DMS79 treated with DMSO at 0.1 percent for 48 hours (cell line): ENCODE results near the gene OPA1.

ENCODE experiments used
- DNase-seq: peaks from one replicate; lab custom pipeline; 2025; lab: John Stamatoyannopoulos, UW

OPA1 gene

DNA sequence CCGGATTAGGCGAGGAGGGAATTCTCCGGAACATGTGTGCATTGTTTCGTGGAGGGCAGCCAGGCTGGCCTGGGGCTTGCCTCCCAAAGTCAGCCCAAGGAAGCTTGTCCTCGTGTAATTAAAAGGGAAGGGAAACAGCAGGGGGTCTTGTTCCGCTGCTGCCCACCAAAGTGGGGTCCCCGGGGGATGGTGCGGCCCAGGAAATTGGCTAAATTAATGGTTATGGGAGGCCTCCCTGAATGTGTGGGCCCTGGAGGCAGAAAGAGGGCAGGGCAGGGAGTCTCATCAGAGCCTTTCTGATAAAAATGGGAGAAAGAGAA lies 118.1 kb downstream of the OPA1 start:
- no peak for DNase-seq

DNA sequence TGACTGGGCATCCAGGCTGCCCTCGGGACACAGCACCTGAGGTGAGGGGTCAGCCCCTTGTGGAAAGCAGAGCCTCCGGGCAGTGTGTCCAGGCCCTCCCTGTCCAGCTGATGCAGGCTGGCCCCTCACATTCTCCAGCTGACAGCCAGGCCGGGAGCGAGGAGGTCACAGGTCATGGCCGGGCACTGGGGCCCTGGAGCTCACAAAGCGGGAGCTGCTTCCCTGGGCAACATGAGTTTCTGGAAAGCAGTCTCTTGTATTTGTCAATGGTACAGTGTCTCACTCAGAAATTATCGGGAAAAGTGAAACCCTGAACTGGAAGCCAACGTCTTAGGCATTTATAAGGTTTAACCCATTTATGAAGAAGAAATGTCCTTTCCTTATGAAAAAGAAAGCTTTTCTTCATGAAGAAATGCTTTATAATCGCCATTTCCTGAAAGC lies 118.5 kb downstream of the OPA1 start:
- no peak for DNase-seq

DNA sequence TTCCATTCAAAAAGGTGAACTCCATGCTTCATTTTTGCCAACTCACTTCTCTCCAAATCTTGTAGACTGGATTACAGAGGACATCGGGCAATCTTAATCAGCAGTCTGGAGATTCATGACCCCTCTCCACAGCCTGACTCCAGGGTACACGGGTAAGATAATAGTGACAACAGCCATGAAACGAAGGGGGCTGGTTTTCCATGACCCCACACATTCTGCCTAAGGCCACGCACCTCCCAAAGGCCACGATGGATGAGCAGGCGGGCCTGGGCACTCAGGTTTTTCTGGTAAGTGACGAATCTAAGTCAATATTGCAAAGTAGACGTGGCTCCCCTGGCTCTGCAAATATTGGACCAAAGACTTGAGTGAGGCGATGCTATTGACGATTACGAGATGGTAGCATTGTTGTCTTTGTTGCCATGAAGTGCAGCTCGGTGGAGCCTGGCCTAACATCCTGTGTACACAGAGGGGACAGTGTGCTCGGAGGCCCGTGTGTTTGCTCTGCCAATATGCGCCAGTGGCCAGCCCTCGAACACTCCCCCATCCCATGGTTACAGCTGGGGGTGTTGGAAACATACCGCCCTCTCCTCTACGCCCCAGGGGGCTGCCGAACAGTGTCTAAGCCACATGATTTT lies 119.1 kb downstream of the OPA1 start:
- DNase-seq, result no peak

DNA sequence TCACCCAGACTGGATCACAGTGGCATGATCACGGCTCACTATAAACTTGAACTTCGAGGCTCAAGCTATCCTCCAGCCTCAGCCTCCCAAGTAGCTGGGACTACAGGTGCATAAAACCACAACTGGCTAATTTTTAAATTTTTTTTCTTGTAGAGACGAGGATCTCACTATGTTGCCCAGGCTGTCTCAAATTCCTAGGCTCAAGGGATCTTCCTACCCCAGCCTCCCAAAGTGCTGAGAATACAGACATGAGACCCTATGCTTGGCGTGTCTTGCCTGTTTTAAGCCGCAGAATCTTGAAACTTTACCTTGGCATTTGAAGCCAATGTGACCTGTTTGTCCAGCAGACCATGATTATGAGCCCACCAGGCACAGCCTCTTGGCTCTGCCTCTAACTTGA lies 119.9 kb downstream of the OPA1 start:
- DNase-seq, result no peak

DNA sequence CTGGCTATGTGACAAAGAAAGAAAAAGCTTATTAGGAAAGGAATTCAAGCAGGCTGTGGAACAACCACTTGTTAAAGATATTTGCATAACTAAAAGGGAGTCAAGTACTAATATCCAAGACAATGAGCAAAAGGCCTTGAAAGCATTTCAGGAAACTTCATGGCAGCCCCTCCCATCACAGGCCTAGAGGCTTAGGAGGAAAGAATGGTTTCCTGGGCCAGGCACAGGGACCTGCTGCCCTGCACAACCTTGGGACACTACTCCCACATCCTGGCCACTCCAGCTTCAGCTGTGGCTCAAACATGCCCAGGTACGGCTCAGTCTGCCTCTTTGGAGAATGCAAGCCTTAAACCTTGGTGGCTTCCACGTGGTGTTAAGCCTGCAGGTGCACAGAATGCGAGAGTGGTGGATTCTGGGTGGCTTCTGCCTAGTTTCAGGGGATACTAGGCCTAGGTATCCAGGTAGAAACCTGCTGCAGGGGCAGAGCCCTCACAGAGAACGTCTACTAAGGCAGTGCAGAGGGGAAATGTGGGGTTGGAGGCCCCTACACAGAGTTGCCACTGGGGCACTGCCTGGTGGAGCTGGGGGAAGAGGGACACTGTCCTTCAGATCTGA lies 121.6 kb downstream of the OPA1 start:
- no peak for DNase-seq

DNA sequence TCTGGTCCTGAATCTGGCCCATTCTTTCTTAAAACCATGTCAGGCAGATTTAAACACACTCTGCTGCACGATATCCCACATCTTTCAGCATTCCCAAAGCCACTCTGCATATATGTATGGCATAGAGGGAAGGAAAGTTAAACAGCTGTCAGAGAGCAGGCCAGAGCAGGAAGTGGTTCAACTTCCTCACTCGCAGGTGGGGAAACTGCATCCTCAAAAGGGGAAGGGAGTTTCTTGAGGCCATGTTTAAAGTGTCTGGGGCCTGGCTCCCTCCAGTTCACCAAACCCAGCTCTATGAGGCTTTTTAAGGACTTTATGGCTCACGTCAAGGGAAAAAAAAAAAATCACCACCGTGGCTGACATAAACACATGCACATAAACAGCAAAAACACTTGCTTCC lies 123.1 kb downstream of the OPA1 start:
- no peak for DNase-seq

DNA sequence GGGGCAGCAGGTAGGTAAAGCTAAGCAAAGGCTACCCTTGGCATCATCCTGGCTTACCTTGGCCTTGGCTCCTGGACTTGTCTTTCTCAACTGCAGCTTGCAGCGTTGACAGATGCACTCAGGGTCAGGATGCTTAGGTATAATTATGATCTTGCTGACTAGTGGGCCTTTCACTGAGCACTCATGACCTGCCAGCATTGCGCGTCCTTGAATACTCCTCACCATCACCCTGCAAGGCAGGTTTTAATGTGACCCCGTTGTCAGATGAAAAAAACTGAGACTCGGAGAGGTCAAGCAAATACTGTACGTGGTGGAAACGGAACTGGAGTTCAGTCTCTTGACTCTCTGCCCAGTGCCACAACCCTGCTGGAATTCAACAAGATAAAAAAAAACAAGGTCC lies 126.7 kb downstream of the OPA1 start:
- DNase-seq, result no peak

DNA sequence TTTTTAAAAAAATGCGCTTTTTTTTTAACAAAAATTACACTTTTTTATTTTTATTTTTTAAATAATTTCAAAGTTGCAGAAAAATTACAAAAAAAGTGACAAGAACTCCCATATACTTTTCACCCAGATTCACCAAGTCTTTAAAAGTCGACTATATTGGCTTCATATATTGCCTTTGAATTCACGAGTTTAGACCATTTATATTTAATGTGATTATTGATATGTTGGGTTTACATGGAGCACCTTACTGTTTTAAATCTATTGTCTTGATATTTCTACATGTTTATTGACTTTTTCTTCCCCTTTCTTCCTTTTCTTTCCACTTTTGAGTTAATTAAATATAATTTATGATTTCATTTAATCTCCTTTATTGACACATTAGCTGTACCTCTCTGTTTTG lies 127.2 kb downstream of the OPA1 start:
- no peak for DNase-seq

DNA sequence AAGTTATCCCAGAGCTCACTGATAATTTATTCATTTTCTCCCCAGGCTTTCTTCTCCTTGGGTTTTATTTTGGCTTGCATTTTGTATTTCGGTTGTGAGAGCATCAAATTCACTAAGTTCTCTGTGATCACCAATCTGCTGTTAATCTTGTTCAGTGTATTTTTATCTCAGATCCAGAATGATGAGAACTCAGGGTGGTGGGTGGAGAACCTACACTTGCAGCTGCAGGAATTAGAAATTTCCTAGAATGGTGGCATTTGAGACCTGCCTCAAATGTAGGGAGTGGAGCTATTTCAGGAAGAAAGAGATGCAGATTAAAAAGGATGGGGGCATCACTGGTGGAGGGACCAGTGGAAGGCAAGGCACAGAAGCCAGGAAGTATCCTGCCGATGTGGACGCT lies 129.6 kb downstream of the OPA1 start:
- no peak for DNase-seq

DNA sequence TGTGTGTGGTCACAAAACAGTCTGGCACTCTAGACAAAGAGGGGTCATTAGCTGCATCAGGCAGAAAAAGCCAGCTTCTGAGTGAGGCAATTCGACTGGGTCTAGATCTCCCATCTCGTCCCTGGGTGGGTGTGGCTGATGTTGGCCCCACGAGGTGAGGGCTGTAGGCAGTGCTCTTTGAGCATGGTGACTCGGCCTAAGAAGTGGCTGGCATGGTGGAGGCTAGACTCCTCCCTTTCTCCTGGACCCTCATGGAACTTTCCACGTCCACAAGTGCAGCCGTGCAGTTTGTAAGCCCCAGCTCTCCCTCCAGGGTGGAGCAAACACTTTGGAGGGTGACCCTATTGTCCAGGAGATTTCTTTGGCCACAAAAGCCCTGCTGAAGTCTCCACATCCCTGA lies 134.1 kb downstream of the OPA1 start:
- no peak for DNase-seq

DNA sequence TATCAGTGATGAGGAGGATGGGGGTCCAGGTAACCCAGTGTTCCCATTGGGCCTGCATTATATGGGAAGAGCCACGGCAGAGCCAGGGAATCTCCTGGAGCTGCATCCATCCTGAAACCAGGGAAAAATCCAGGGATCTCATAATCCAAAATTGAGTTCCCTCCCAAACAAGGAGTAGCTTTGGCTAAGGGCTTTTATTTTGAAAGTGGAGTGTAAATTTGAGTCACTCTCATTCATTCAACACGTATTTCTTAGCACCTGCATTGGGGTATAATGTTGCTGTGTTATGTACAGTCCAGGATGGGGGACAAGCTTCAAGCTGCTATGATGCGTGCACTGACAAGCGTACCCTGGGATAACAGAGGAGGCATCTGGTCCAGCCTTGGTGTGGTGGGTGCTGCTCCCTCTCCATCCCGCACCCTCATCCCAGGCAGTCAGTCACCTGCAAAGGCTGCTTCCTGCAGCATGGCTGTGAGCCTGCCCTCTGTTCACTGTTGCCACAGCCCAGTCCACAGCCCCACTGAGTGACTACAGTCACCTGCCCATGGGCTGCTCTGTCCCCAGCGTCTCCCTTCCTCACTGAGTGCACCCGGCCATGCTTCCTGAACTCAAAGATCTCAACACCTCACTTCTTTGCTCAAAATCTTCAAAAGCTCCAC lies 135.6 kb downstream of the OPA1 start:
- DNase-seq, result no peak

DNA sequence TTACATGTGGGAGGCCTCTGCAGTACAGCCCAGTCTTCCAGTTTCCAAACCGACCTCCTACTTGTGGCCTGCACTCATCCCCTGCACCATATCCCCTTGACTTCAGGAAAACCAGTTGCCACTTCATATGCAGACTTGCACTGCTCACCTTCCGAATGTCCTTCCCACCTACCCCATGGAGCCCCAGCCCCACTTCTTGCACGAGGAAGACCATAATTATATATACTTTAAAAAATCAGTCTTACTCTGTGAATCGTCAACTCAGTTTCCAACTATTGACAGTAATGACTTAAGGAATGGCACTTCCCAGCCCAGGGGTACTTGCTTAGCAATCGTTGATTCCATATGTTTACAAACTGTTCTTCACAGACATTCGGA lies 136.1 kb downstream of the OPA1 start:
- no peak for DNase-seq

DNA sequence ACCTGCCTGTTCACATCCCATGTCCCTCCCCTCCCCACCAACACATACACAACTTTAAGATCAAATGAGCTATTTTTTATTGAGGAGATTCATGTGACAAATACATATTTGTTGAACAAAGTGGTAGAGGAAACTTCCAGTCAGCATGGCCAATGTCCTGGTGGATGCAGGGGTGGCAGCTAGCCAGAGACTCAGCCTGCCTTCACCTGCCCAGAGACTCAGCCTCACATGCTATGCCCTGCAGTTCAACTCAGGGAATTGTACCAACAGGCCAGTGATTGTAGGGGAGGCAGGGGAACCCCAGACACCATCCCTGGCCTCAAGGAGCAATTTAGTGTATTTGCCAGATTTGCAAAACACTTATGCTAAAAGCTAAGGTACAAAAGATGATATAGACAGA lies 136.6 kb downstream of the OPA1 start:
- no peak for DNase-seq

DNA sequence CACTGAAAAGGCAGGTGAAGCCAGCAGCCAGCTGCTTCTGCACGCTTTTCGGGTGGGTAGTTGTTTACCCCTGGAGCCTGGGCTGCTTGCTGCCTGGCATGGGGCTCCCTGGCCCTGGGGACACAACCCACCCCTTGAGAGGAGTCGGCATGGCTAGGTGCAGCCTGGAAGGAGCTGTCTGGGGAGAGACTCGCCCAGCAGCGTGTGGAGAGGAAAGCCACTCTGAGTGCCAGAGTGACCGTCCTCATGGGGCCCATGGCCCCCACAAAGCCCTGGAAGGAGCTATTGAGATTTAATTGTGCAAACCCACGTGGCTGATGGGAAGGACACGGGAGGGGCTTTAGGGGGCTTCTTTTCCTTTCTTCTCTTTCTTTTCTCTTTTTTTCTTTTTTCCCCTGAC lies 137.5 kb downstream of the OPA1 start:
- DNase-seq, result peak; percentile 18

DNA sequence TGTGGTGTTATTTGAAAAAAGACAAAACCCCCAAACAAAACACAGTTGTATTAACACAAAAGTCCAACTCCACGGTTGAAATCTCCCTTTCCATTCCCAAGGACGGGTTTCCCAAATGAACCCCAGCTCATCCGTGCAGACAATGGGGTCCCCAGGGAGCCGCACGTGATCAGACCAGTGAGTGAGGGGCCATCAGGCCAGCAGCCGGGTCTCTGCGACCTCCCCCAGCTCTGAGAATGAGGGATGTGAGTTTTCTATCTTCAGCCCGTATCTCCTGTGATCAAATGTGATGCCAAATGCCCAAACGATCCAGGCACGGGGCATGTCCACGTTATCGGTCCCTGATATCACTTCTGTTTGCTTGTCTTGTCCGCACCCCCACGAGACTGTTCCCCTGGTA lies 138.0 kb downstream of the OPA1 start:
- DNase-seq, result no peak

DNA sequence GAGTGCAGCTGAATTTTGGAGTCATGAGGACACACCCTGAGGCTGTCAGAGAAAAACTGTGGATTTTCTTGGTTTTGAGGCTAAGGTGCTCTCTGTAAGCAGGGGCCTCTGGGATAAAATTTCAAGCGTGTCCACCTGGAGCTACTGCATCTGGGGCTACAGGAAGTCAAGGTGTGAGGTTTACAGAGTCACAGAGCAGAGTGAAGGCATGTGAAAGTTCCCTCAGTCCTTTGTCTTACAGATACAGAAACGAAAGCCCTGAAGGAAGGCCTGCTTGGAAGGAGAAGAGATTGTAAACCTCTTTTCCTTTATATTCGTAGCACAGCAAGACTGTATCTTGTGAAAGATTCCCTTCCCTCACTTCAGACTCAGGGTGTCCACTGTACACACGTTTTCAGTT lies 138.6 kb downstream of the OPA1 start:
- no peak for DNase-seq

DNA sequence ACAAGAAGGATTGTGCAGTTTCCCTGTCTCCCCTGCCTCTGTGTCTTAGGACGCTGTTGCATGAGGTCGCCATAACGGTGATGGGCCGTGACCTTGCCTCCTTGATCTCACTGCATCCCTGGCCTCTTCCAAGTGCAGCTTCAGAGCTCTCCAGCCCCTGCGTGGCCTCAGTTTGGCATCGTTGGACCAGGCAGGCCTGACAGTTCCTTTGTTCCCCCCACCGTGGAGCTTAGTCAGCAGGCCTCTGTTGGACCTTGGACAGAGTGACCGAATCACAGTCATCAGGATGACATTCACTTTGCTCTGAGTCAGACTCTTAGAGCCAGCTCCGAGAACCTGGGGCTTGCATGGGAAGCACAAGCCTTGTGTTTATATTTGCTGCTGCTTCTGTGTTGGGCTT lies 139.4 kb downstream of the OPA1 start:
- DNase-seq, result no peak

DNA sequence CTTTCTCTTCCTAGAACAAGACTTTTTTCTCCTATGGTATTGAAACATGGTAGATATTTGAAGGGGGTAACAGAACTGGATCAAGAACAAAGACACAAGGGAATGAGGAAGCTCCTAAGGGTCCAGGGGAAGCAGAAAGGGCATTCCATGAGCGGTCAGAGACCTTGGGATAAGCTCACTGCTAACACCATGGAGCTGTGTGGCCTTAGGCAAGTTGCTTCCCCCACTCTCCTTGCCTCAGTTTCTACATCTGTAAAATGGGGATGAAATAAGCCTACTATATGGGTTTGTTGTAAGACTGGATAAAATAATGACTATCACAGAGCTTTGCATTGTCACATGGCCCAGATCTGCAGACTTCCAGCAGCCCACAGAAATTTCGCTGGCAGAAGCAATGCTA lies 139.8 kb downstream of the OPA1 start:
- DNase-seq, result no peak

DNA sequence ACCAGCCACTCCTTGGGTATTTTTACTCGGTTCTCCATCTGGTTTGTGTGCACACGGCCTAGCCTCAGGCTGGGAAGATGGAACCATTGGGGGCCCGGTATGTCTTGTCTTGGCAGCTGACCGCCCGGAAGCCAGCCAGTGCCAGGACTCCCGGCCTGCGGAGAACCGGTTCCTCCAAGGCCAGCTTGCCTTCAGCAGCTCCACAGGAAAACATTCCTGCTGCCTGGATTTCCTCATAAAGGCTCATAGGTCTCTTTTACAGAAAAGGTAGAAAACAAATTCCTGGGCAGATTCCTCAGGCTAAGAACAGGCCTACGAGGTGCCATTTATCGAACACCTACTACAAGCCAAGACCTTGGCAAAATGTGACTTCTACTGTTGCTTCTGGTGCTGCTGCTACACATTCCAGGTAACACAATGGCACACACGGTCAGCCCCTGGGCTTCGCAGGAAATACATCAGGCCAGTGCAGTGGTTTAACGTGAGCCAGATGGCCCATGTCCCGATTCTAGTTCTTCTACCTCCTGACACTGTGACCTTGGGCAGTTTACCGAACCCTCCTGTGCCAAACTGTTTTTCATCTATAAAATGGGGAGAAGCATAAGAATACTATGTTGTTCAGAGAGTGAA lies 141.8 kb downstream of the OPA1 start:
- no peak for DNase-seq

DNA sequence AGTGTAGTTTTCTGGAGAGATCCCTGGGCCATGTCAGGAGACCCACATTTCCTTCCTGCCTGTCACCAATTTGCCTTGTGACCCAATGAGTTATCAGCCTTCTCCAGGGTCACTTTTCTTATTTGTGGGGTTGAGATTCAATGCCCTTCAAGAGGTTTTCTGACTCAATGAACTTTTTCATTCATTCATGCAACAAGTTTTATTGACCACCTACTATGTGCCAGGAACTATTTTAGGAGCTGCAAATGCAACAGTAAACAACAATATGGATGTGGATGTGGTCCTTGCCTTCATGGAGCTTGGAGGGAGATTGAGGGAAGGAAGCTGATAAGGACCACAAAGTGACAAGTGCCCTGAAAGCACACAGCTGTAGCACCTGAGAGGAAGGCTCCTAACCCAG lies 142.8 kb downstream of the OPA1 start:
- DNase-seq, result no peak

DNA sequence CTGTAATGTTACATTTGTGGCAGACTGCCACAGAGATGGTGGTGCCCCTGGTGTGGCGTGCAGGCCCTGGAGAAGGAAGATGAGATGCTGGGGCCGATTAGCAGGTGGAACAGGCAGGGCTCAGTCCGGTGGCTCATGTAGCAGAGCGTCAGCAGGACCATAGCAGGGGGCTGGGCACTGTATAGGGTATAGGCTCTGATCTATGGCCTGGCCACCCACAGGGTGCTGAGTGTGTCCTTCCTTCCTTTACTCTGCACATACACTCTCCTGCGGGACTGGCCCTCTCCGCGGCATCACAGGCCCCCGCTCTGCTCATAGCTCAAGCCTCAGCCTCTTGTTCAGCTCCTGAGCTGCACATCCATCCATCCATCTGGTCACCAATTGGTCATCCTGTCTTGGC lies 143.6 kb downstream of the OPA1 start:
- no peak for DNase-seq

DNA sequence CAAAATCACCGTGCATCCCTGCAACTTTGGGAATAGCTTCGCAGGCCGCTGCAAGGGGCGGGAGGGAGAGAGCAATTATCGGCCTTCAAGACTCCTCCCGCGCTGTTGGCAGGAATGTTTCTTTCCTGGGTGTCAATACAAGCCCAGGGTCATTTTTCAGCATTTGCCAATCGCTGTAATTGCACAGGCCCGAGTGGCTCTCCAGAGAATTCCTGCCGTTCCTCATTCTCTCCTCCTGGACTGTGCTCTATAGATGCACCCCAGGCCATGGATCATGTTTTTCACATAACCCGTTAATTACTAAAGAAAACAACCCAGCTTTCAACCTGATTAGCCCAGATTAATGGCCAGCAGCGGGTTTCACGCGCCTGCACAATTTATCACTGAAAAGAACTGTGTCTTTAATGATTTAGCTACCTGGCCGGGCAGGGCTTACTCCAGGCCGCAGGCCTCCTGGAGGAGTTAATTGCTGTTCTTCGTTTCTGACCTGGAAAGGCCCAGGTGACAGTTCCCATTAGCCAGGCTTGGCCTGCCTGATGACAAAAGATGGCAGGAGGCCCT lies 144.3 kb downstream of the OPA1 start:
- DNase-seq, result no peak

DNA sequence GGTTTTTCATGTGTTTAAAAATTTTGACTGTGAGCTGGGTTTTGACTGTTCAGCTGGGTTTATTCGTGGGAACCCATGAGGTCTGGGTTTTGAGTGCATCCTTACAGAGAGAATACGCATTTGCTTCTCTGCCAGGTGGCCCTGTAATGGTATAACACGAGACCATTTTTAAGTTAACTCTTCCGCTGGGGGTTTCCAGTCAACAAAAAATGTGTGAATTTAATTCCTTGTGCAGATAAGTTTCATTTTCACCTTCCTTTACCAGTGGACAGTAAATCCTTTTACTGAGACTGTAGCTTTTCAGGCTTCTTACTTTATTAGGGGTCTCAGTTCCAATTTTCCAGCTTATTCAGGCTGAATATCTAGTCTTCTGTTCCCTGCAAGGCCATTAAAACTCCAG lies 149.6 kb downstream of the OPA1 start:
- DNase-seq, result no peak
